D341Med (cell line): Measurements from ENCODE around the gene PRKD1.
"Not testable (repeated sequence)": the region's sequence is repeated elsewhere in the genome, so short reads cannot be mapped to it uniquely, and the experiment has no call there.

ENCODE experiments used
- DNase-seq: peaks from one replicate; pipeline ENCODE4 v3.0.0; 2012; ENCODE audit warnings: low spot score

Gene PRKD1

DNA sequence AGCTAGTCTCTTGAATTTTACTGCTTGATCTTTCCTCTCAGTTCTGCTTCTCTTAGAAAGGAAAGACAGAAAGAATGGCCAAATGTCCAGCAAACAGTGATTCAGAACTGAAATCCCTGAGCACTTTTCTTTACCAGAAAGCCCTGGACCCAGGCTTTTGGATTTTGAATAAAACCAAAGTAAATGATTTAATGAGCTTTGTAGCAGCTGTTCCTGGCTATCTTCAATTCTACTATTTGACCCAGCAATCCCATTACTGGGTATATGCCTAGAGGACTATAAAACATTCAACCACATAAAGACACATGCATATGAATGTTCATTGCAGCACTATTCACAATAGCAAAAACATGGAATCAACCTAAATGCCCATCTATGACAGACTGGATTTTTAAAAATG, 187.2 kb downstream of the PRKD1 start:
- DNase-seq, result no peak

- DNase-seq, result no peak
Observed at GRCh38 chr14:29738950-29739349, 188.7 kb downstream of the PRKD1 start.

DNA sequence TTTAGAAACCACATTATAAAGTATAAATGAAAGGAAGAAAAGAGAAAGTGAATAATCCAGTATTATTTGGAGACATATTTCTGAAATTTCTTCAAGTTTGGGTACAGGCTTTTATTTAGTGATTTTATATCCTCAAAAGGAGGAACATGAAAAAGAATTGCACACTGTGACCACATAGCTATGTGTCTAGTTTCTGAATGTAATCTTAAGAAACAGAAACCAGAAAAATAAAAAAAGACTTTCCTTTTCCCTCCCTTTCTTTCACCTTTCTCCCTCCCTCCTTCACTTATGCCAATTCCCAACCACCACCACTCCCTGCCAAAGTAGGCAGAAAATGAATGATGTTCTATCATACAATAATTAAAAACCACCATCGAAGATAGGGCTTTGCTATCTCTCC, 189.6 kb downstream of the PRKD1 start:
- DNase-seq, result no peak

GRCh38 chr14:29735459-29735858, 192.2 kb downstream of the PRKD1 start:
- no peak for DNase-seq

GRCh38 chr14:29734732-29735131, 192.9 kb downstream of the PRKD1 start:
- DNase-seq, result no peak

- DNase-seq, result not testable (repeated sequence)
Observed at GRCh38 chr14:29726560-29727331, 200.9 kb downstream of the PRKD1 start.

GRCh38 chr14:29724991-29725390, 202.7 kb downstream of the PRKD1 start:
- DNase-seq, result no peak

DNA sequence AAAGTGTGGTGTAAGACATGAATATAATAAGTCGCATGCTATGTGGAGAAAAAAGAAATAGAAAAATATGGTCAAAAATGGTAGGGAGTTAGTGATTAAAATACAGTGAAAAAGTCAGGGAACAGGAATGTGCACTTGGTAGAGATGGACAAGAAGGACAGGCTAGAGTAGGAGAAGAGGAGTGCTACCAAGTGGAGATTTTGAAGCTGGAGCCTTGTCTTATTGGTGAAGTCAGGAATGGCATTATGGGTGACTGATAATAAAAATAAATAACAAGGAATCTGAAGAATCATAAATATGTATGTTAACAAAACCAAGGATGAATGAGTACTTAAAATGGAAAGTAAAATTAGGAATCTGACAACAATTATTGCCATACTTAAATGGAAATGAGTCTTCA, 204.8 kb downstream of the PRKD1 start:
- no peak for DNase-seq

- no peak for DNase-seq
Observed at GRCh38 chr14:29721586-29721985, 206.1 kb downstream of the PRKD1 start.

DNA sequence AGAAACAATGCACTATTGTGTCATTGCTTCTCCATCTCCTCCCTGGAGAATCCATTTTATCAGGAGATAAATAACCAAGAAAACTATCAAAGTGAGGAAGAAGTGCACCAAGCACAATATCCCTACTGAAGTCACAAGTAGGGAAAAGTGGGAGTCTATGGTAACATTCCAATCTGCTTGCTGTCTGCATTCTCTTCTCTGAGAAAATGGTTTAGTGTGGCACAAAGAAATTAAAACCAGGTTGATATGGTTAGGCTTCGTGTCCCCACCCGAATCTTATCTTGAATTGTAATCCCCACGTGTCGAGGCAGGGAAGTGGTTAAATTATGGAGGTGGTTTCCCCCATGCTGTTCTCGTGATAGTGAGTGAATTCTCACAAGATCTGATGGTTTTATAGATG, 209.7 kb downstream of the PRKD1 start:
- DNase-seq, result no peak

DNA sequence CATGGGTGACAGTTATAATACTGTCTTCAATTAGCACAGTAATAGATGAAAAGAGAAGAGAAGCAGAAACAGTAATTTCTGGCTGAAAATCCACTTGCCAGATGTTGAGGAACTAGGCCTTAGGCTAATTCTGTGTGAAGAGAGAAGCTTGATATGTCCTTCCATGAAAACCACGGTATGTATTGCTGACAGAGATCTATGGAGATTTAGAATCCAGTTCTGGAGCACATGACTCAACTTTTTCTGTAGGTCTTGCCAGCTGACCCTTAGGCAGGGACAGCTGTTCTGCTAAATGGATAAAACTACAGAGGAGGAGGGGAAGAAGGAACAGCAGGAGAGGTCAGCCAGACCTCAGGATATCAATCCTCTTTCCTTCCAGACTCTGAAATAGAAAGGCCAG, 211.5 kb downstream of the PRKD1 start:
- DNase-seq, result no peak

GRCh38 chr14:29712601-29713000, 215.0 kb downstream of the PRKD1 start:
- DNase-seq, result no peak

DNA sequence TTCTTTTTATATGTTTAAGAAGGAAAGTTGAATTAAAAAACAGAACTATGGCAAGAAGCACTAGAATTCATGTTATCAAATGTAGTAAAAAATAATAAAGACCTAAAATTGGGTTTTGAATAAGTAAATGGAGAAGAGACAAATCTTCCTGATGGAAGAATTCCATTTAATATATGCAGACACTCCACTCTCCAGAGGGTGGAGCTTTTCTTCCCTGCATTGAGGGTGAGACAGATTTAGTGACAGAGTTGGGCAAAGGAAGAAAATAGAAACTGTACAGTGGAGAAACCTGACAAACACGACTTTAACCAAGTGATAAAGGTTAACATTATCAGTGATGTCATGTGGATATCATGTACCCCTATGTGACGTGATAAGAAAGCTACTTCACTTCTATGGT, 217.6 kb downstream of the PRKD1 start:
- no peak for DNase-seq

GRCh38 chr14:29709490-29709889, 218.2 kb downstream of the PRKD1 start:
- DNase-seq, result no peak

DNA sequence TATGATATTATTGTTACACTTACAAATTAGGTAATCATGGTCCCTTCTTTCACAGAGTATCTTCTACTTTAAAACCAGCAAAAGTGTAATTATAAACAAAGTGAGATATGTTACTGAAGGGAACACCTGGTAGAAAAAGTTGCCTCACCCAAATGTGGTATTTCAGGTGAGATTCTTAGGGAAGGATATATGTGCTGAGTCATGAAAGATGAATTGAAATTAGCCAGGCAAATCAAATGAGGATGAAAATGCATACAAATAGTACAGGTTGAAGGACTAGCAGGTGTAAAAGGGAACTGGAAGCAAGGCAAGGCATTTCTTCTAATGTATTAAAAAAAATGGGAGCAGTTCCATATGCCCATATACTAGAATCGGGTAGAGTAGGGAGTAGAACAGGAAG, 220.9 kb downstream of the PRKD1 start:
- no peak for DNase-seq

DNA sequence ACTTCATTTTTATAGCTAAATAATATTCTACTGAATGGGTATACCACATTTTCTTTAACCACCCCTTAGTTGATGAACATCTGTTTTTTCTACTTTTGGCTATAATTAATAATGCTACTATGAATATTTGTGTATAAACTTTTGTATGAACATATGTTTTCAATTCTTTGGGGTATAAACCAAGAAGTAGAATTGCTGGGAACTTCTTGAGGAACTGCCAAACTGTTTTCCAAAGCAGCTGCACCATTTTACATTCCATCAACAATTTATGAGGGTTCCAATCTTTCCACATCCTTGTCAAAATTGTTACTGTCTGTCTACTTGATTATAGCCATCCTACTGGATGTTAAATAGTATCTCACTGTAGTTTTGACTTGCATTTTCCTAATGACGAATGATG, 221.8 kb downstream of the PRKD1 start:
- DNase-seq, result no peak

DNA sequence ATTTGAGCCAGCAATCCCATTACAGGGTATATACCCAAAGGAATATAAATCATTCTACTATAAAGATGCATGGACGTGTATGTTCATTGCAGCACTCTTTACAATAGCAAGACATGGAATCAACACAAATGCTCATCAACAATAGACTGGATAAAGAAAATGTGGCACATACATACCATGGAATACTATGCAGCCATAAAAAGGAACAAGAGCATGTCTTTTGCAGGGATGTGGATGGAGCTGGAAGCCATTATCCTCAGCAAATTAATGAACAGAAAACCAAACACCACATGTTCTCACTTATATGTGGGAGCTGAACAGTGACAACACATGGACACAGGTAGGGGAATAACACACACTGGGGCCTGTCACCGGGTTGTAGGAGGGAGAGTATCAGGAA, 238.1 kb downstream of the PRKD1 start:
- not testable (repeated sequence) for DNase-seq

DNA sequence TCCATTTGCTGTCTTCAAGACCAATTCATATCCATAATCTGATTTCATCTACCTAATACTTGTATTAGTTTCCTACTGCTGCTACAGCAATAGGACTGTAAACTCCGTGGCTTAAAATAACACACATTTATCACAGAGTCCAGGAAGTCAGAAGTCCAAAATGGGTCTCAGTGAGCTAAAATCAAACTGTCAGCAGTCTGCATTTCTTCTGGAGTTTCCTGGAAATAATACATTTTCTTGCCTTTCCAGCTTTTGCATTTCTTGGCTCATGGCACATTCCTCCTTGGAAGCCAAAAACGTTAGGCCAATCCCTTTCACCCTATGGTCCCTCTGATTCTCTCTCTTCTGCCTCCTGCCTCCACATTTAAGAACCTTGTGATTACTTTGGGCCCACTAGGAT, 239.8 kb downstream of the PRKD1 start:
- no peak for DNase-seq

GRCh38 chr14:29687071-29687765, 240.4 kb downstream of the PRKD1 start:
- no peak for DNase-seq

- no peak for DNase-seq
Observed at GRCh38 chr14:29684926-29685325, 242.7 kb downstream of the PRKD1 start.

GRCh38 chr14:29682789-29683188, 244.9 kb downstream of the PRKD1 start:
- DNase-seq, result no peak

DNA sequence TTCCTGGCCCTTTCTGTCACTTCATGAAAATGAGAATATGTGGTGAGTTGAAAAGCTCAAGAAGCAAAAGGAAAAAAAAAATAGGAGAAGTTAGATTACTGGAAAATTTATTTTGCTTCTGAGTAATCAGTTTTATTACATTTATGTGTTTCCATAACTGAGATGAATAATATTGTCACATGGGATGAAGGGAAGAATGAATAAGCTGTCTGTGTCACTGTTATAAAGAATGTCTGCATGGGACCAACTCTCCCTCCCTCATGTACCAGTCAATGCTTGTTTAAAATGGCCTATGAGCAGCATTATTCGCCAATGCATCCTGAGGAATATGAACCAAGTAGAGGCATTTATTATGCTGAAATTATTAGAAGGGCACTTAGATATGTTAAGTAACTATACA, 246.3 kb downstream of the PRKD1 start:
- DNase-seq, result no peak

DNA sequence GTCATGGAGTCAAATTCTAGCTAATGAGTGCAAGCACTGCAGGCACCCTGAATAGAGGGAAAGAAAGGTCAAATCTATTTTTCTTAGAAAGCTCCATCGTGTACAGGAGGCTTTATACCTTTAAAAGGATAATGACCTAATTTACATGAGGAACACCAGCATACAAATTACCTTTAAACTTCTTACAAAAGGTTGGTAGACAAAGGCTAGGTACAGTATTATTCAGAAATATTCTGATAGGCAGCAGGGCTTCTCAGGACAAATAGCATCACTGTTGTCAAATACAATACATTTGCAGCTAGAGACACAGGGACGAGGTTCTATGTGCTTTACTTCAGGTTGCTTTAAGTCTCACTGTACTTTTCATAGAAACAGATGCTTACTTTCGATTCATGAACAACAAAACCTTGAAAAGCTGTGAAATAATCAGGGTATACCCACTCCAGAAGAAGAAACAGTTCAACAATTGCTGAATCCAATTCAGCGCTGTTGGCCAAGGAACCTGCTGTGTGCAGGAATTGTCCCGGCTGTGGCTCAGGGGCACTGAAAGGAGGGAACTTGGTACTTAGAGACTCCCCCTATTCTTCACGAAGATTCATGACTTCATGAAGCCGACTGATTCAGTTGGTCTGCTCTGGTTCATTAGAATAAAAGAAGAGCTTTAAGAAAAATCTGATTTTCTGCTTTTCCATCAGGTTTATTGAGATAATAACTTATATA, 252.9 kb downstream of the PRKD1 start:
- no peak for DNase-seq
